ENCODE data around the gene GJA9.
A peak's percentile ranks its signal among the peaks of the same experiment; 100 is the strongest.
"Not testable (repeated sequence)": the region's sequence is repeated elsewhere in the genome, so short reads cannot be mapped to it uniquely, and the experiment has no call there.

Gene GJA9

DNA sequence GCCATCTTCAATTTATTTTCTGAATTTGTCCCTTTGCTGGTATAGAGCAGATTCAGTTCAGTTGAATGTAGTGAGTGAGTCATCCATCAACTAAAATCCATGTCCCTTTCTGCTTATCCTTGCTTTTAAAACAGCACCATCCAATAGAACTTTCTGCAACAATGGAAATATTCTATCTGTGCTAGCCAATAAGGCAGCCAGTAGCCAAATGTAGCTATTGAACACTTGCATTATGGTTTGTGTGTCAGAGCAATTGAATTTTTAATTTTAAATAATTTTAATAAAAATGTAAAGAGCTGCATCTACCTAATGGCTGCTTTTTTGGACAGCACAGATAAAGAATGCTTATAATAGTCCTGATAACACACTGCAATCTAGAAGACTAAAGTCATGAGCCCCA lies at the start of gene GJA9:
GJA9 (minus strand) TSS at position 101 of the 400 bp plus-strand sequence. CDS start 5,489 bp downstream, outside the sequence.
- DNase-seq (ENCODE audit: low read depth): peak; percentile 14

DNA sequence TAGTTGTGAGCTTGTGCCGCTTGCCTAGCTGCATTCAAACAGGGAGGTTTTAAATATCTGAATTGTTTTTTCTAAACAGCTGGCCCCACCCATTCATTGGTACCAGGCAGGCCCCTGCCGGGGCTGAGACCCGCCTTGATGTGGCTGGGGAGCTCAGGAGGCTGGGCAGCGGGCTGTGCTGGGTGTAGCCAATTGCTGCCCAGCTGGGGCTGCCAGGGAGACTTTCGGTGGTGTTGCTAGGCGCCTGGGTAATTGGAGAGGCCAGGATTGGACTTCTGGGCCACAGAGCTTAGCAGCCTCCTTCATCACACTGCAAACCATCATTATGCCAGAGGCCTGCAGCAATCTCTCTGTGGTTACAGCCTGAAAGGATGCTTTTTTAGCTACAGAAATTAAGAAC lies 48.1 kb upstream of the GJA9 start:
- peak; percentile 19 for DNase-seq (ENCODE audit: low read depth)

- DNase-seq (ENCODE audit: low read depth): no peak
Observed at GRCh38 chr1:38929054-38929453, 47.7 kb upstream of the GJA9 start.

- no peak for DNase-seq (ENCODE audit: low read depth)
Observed at GRCh38 chr1:38926091-38926490, 44.7 kb upstream of the GJA9 start.

DNA sequence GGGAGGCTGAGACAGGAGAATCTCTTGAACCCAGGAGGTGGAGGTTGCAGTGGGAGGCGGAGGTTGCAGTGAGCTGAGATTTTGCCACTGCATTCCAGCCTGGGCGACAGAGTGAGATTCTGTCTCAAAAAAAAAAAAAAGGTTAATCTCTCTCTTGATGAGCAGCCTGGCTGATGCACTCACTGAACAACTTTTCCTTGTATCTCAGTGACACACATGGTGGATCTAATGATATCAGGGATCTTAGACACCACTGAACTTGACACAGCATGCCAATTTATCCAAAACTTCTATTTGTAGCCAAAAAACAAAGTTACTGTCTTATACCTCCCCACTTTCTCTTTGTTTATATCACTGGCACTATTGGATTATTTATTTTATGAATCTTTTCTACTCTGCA lies 44.0 kb upstream of the GJA9 start:
- no peak for DNase-seq (ENCODE audit: low read depth)

GRCh38 chr1:38923607-38924006 lies 42.2 kb upstream of the GJA9 start:
- DNase-seq (ENCODE audit: low read depth): no peak

- DNase-seq (ENCODE audit: low read depth): no peak
Observed at GRCh38 chr1:38919130-38919529, 37.7 kb upstream of the GJA9 start.

GRCh38 chr1:38918568-38918967 lies 37.2 kb upstream of the GJA9 start:
- no peak for DNase-seq (ENCODE audit: low read depth)

DNA sequence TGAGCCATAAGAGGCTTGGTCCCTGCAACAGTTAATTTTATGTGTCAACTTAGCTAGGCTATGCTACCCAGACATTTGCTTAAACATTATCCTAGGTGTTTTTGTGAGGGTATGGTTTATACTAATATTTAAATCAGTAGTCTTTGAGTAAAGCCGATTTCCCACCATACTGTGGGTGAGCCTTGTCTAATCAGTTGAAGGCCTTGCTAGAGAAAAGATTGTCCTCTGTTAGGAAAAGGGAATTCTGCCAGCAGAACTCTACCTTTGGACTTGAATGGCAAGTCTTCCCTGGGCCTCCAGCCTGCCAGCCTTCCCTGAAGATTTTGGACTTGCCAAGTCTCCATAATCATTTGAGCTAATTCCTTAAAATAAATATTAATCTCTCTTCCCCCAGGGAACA lies 36.4 kb upstream of the GJA9 start:
- DNase-seq (ENCODE audit: low read depth): no peak

DNA sequence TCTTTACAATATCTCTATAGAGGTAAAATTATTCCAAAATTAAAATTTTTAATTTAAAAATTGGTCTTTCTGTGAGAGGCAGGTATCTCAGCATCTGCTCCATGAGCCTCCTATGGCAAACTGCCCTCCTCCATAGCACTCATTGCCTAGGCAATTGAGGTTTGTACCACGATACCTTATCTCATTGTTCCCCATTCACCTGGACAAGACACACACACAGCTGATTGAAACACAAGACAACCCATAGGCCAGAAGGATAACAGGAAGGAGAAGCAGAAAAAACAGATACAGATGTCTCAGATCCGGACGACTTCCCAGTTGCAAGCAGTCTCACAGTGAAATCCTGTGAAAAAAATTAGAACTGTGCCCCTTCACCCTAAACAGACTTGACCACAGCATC lies 36.0 kb upstream of the GJA9 start:
- DNase-seq (ENCODE audit: low read depth): no peak

DNA sequence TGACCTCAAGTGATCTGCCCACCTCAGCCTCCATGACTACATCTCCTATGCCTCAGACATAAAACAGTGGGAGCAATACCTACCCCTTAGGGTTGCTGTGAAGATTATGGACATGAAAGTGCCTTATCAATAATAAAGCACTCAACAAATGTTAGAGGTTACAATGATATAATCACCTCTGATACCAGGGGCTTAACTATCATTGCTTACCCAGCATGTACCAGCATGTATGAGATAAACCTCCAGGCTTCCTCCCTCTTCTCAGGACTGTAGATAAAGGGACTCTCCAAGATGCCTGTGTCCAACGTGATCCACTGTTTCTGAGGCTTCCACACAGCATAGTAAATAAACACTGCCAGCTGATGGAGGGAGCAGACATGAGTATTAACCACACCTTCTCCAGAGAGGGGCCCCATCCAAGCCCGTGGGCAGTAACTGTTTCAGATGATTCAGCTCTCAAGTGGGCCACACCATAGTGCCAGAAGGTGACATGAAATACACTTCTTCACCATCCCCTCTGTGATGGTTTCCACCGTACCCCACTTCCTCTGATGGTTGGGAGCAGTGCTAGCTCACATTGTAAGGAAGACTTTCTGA lies 34.1 kb upstream of the GJA9 start:
- no peak for DNase-seq (ENCODE audit: low read depth)

- DNase-seq (ENCODE audit: low read depth): not testable (repeated sequence)
Observed at GRCh38 chr1:38914908-38915307, 33.5 kb upstream of the GJA9 start.

- no peak for DNase-seq (ENCODE audit: low read depth)
Observed at GRCh38 chr1:38908821-38909220, 27.4 kb upstream of the GJA9 start.

DNA sequence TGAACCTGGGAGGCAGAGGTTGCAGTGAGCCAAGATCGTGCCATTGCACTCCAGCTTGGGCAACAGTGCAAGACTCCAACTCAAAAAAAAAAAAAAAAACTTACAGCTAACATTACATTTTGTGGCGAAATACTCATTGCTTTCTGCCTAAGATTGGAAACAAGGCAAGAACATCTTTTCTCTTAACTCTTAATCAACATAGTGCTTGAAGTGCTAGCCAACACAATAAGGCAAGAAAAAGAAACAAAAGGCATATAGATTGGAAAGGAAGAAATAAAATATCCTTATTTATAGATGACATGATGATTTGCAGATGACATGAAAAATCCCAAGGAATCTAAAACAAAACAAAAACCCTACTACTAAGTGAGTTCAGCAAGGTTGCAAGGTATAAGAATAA lies 24.6 kb upstream of the GJA9 start:
- DNase-seq (ENCODE audit: low read depth): no peak

GRCh38 chr1:38899560-38899959 lies 18.2 kb upstream of the GJA9 start:
- DNase-seq (ENCODE audit: low read depth): no peak

DNA sequence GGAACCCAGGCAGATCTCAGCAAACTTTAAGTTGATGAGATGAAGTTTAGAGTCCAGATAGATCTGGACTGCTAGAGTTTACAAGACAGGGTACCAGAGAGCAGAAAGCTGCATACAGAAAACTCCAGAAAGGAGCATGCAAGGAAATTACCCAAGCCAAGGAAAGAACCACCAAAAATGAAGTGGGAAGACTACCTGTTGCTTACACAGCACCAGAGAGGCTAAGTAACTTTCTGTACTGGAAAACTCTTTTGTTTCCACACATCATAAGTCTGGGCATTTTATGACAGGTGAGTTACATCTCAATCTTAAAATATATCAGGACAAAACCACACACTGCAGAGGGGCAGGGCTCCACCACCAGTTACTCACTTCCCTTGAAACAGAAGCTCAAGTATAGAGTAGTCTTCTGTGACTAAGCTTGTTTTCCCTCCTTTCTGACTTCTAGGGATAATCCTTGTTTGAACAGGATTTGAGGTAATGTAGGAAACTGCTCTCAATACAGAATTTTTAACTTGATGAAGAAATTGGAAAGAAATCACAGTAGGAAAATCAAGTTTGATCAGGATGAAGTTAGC lies 17.4 kb upstream of the GJA9 start:
- DNase-seq (ENCODE audit: low read depth): peak; percentile 15

GRCh38 chr1:38896169-38896568 lies 14.8 kb upstream of the GJA9 start:
- DNase-seq (ENCODE audit: low read depth): no peak

DNA sequence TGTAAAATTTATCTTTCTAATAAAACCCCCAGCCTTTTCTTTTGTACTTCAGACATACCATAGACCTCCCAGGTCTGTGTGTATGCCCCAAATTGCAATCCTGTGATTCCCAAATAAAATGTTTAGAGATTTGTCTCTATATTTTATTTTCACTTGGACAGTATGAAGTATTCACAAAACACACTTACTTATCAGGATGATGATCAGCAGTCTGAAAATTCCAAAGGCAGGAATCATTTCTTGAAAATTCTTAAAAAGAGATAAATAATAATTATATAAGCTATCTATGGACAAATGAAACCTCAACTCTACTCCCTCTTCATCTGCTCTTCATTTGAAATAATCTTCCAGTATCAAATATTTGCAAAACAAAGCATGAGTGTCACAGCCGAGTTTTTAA lies 11.6 kb upstream of the GJA9 start:
- no peak for DNase-seq (ENCODE audit: low read depth)

DNA sequence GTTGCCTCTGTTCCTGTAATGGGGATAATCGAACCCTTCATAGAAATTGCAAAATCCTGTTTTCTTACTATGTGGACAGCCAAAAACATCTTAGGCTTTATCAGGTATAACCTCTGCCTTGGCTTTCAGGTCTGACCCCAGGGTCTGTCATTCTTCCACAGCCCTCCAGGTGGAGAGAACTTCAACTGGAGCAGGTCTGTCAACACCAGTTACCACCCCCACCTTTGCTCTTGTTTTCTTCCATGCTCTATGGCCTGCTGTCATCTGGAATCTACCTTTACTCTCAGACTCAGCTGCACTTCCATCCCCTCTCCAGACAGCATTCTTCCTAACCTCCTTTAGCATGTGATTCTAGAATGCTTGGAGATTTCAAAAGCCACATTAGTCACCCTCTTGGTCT lies 10.4 kb upstream of the GJA9 start:
- DNase-seq (ENCODE audit: low read depth): peak; percentile 5

- no peak for DNase-seq (ENCODE audit: low read depth)
Observed at GRCh38 chr1:38889589-38889988, 8.2 kb upstream of the GJA9 start.

- no peak for DNase-seq (ENCODE audit: low read depth)
Observed at GRCh38 chr1:38888423-38889333, 7.3 kb upstream of the GJA9 start.

GRCh38 chr1:38885092-38885491 lies 3.7 kb upstream of the GJA9 start:
- no peak for DNase-seq (ENCODE audit: low read depth)

DNA sequence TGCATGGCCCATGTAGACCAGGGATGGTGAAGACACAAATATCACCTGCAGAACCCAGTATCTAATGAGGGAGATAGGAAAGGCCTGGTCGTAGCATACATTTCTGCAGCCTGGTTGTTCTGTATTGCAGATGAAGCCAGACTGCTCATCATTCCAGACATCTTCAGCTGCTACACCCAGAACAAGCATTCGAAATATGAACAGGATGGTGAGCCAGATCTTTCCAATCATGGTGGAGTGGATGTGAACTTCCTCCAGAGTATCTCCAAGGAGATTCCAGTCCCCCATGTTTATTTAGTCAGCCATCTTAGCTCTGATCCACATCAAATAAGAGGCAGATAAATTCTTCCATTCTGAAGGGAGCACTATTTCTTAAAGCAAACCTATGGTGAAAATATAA lies 5.6 kb downstream of the GJA9 start:
- no peak for DNase-seq (ENCODE audit: low read depth)

Data from iris pigment epithelial cell (primary cell).